Left kidney (tissue), 2 donors: ENCODE measurements around the gene MACF1. TPM values are rescaled to one million over a fixed set of nuclear protein-coding genes. Genes with fewer than 3 reads are reported as not detected.
"Not testable (repeated sequence)": the region's sequence is repeated elsewhere in the genome, so short reads cannot be mapped to it uniquely, and the experiment has no call there.

ENCODE experiments used
- DNase-seq: peaks from one replicate; pipeline ENCODE4 v3.0.0-alpha.2; 2013
- polyA plus RNA-seq: library from polyadenylated mRNA; unstranded; fragments of 120-200 nt; gene quantifications from one replicate; pipeline ENCODE4 v1.2.1, GENCODE V29; 2013; ENCODE audit not compliant: insufficient read length

The MACF1 gene
- polyA plus RNA-seq, 1 donor = 327 TPM

- not testable (repeated sequence) for DNase-seq
These were observed 3.9 kb downstream of the MACF1 start for GRCh38 chr1:39208360-39208759.

- DNase-seq = no peak
These were observed 6.2 kb downstream of the MACF1 start for GRCh38 chr1:39210649-39211048.

GRCh38 chr1:39212499-39212898, 8.0 kb downstream of the MACF1 start:
- no peak for DNase-seq

GRCh38 chr1:39213511-39214002, 9.1 kb downstream of the MACF1 start:
- no peak for DNase-seq

- no peak for DNase-seq
These were observed 9.7 kb downstream of the MACF1 start for GRCh38 chr1:39214021-39214713.

GRCh38 chr1:39214714-39214997, 10.2 kb downstream of the MACF1 start:
- DNase-seq = no peak

GRCh38 chr1:39214998-39215873, 10.7 kb downstream of the MACF1 start:
- DNase-seq = no peak

GRCh38 chr1:39216771-39217170, 12.3 kb downstream of the MACF1 start:
- no peak for DNase-seq

GRCh38 chr1:39220891-39221870, 16.7 kb downstream of the MACF1 start:
- no peak for DNase-seq

GRCh38 chr1:39224295-39224829, 19.9 kb downstream of the MACF1 start:
- DNase-seq = no peak

GRCh38 chr1:39226836-39227235, 22.3 kb downstream of the MACF1 start:
- no peak for DNase-seq

GRCh38 chr1:39228252-39228651, 23.8 kb downstream of the MACF1 start:
- no peak for DNase-seq

- no peak for DNase-seq
These were observed 25.0 kb downstream of the MACF1 start for GRCh38 chr1:39229504-39229903.

GRCh38 chr1:39230261-39231190, 26.0 kb downstream of the MACF1 start:
- no peak for DNase-seq

- DNase-seq = no peak
These were observed 32.5 kb downstream of the MACF1 start for GRCh38 chr1:39236971-39237370.

- no peak for DNase-seq
These were observed 34.0 kb downstream of the MACF1 start for GRCh38 chr1:39238476-39238875.

- no peak for DNase-seq
These were observed 35.5 kb downstream of the MACF1 start for GRCh38 chr1:39239968-39240367.

GRCh38 chr1:39243302-39243701, 38.8 kb downstream of the MACF1 start:
- DNase-seq = no peak

GRCh38 chr1:39250460-39251240, 46.2 kb downstream of the MACF1 start:
- DNase-seq = no peak

GRCh38 chr1:39255222-39255621, 50.7 kb downstream of the MACF1 start:
- no peak for DNase-seq
